Measurements from ENCODE around the gene C9orf43.
A peak's percentile ranks its signal among the peaks of the same experiment; 100 is the strongest.

Gene C9orf43

GRCh38 chr9:113387560-113388230 is 22.9 kb upstream of the C9orf43 start:
- Histone ChIP-seq H3K36me3 (ENCODE audit: insufficient read depth, low read length) (peaks cover 33% of the 10 kb centered on the region), H3K4me3 (ENCODE audit: low read length) (no peak overlapping the region), H3K9me3 (replicated peaks; ENCODE audit: low read length) (no peaks in the 10 kb centered on the region), H3K9ac (ENCODE audit: low read depth, low read length) (no peak overlapping the region), H3K4me2 (ENCODE audit: low read length) (no peak overlapping the region), H3K27me3 (ENCODE audit: control insufficient read depth, insufficient read depth, low read length) (no peaks in the 10 kb centered on the region), H3K4me1 (ENCODE audit: control insufficient read depth, insufficient read depth, low read length) (no peaks in the 10 kb centered on the region)

DNA sequence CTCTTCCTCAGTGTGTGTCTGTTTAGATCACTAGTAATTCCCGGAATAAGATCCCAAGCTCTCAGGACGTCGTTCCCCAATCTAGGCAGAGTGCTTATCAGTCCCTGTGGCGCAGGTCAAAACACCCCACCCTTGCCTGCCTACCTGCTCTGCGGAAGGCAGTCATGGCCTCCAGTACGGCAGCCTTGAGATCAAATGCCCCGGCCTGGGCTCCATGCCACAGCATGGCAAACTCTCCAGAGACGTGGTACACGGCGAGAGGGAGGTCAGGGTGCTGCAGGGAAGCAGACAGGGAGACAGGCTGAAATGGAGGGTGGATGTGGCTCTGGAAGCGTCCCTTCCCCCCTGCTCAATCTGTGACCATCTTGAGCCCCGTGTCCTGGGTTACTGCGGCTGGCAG is 21.7 kb upstream of the C9orf43 start:
- H3K9me3 ChIP-seq (replicated peaks; ENCODE audit: low read length), result no peaks in the 10 kb centered on the region
- H3K4me2 ChIP-seq (ENCODE audit: low read length), result no peak overlapping the region
- H3K4me1 ChIP-seq (ENCODE audit: control insufficient read depth, insufficient read depth, low read length), result no peaks in the 10 kb centered on the region
- H3K4me3 ChIP-seq (ENCODE audit: low read length), result no peak overlapping the region
- no peaks in the 10 kb centered on the region for H3K27me3 ChIP-seq (ENCODE audit: control insufficient read depth, insufficient read depth, low read length)
- H3K9ac ChIP-seq (ENCODE audit: low read depth, low read length), result no peak overlapping the region
- H3K36me3 ChIP-seq (ENCODE audit: insufficient read depth, low read length), result peaks cover 35% of the 10 kb centered on the region

GRCh38 chr9:113389451-113389850 is 21.1 kb upstream of the C9orf43 start:
- H3K36me3 ChIP-seq (ENCODE audit: insufficient read depth, low read length), result peaks cover 35% of the 10 kb centered on the region
- H3K4me3 ChIP-seq (ENCODE audit: low read length), result no peak overlapping the region

DNA sequence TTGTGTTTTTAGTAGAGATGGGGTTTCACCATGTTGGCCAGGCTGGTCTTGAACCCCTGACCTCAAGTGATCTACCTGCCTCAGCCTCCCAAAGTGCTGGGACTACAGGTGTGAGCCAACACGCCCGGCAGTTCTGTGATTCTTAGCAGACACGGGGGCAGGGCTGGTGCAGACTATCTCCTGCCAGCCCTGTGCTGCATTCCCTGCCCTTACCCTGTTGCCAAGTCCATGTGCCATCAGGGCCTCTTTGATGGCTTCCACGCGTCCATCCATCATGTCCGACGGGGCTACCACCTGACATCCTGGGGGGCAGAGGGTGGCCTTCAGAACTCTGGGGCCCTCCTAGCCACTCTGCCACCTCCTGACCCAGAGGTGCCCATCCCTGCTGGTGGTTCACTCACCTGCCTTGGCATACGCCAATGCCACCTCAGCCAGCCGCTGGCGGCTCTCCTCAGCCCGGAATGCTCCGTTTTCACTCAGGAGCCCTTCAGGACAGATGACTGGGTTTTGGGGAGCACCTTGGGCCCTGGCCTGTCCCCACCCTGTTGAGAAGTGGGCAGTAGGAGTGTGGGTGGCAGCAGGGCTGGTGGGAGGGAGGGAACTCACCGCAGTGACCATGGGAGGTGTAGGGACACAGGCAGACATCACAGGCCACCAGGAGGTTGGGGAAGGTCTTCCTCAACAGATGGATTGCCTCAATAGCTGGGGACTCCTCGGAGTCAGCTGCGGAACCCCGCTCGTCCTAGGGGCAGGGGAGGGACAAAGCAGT is 20.2 kb upstream of the C9orf43 start:
- no peaks in the 10 kb centered on the region for H3K4me1 ChIP-seq (ENCODE audit: control insufficient read depth, insufficient read depth, low read length)
- no peak overlapping the region for H3K4me2 ChIP-seq (ENCODE audit: low read length)
- H3K27me3 ChIP-seq (ENCODE audit: control insufficient read depth, insufficient read depth, low read length), result no peaks in the 10 kb centered on the region
- no peaks in the 10 kb centered on the region for H3K9me3 ChIP-seq (replicated peaks; ENCODE audit: low read length)
- peaks cover 40% of the 10 kb centered on the region for H3K36me3 ChIP-seq (ENCODE audit: insufficient read depth, low read length)
- no peak overlapping the region for H3K4me3 ChIP-seq (ENCODE audit: low read length)
- no peak overlapping the region for H3K9ac ChIP-seq (ENCODE audit: low read depth, low read length)

More at GRCh38 chr9:113389451-113389850, 21.1 kb upstream of the C9orf43 start:
- H3K4me1 ChIP-seq (ENCODE audit: control insufficient read depth, insufficient read depth, low read length), result no peaks in the 10 kb centered on the region
- no peaks in the 10 kb centered on the region for H3K9me3 ChIP-seq (replicated peaks; ENCODE audit: low read length)
- no peaks in the 10 kb centered on the region for H3K27me3 ChIP-seq (ENCODE audit: control insufficient read depth, insufficient read depth, low read length)
- no peak overlapping the region for H3K4me2 ChIP-seq (ENCODE audit: low read length)
- no peak overlapping the region for H3K9ac ChIP-seq (ENCODE audit: low read depth, low read length)

GRCh38 chr9:113391917-113392316 is 18.6 kb upstream of the C9orf43 start:
- Histone ChIP-seq H3K4me2 (ENCODE audit: low read length) (no peak overlapping the region), H3K4me3 (ENCODE audit: low read length) (no peak overlapping the region), H3K36me3 (ENCODE audit: insufficient read depth, low read length) (peaks cover 41% of the 10 kb centered on the region), H3K9ac (ENCODE audit: low read depth, low read length) (no peak overlapping the region), H3K9me3 (replicated peaks; ENCODE audit: low read length) (no peaks in the 10 kb centered on the region), H3K4me1 (ENCODE audit: control insufficient read depth, insufficient read depth, low read length) (no peaks in the 10 kb centered on the region), H3K27me3 (ENCODE audit: control insufficient read depth, insufficient read depth, low read length) (no peaks in the 10 kb centered on the region)

DNA sequence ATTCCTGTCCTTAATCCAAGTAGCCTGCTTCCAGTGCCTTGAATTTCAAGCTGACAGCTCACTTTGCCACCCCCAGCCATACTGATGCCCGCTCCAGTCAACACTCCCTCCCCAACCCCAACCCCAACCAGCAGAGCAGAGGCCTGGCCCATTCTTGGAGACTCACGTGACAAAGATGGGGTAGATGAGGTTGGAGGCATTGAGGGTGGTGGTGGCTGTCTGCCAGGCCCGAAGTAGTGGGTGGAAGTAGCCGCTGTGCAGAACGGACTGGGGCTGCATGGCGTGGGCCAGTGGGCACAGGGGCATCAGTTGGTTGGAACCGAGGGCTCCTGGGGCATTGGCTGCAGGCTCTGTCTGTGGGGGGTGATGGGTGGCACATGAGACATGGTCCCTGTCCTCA is 17.3 kb upstream of the C9orf43 start:
- Histone ChIP-seq H3K36me3 (ENCODE audit: insufficient read depth, low read length) (peaks cover 34% of the 10 kb centered on the region), H3K9ac (ENCODE audit: low read depth, low read length) (no peak overlapping the region), H3K4me1 (ENCODE audit: control insufficient read depth, insufficient read depth, low read length) (peaks cover 5% of the 10 kb centered on the region), H3K4me3 (ENCODE audit: low read length) (no peak overlapping the region), H3K27me3 (ENCODE audit: control insufficient read depth, insufficient read depth, low read length) (no peaks in the 10 kb centered on the region), H3K9me3 (replicated peaks; ENCODE audit: low read length) (no peaks in the 10 kb centered on the region), H3K4me2 (ENCODE audit: low read length) (no peak overlapping the region)

GRCh38 chr9:113395000-113395861 is 15.3 kb upstream of the C9orf43 start:
- Histone ChIP-seq H3K27me3 (ENCODE audit: control insufficient read depth, insufficient read depth, low read length) (no peaks in the 10 kb centered on the region), H3K9me3 (replicated peaks; ENCODE audit: low read length) (no peaks in the 10 kb centered on the region), H3K4me1 (ENCODE audit: control insufficient read depth, insufficient read depth, low read length) (peaks cover 17% of the 10 kb centered on the region), H3K4me2 (ENCODE audit: low read length) (no peak overlapping the region), H3K9ac (ENCODE audit: low read depth, low read length) (no peak overlapping the region), H3K4me3 (ENCODE audit: low read length) (no peak overlapping the region), H3K36me3 (ENCODE audit: insufficient read depth, low read length) (peaks cover 22% of the 10 kb centered on the region)

DNA sequence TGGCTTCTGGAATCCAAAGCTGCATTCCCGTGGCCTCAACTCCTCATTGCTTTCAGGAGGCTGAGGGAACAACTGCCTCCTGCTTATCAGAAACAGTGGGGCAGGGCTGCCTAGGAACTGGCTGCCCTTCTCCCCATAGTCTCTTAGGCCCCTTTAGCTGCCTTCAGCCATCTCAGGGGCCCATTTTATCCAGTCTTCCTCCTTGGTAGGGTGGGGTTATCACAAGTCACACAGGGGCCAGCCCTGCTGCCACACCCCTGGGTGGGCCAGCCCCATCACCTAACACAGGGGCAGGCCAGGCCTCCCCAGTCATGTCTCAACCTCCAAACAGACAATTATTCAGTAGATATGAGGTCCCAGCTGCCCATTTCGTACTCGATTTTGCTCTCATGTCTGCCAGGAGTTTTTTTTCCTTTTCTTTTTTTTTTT is 13.3 kb upstream of the C9orf43 start:
- Histone ChIP-seq H3K27me3 (ENCODE audit: control insufficient read depth, insufficient read depth, low read length) (no peaks in the 10 kb centered on the region), H3K4me3 (ENCODE audit: low read length) (no peak overlapping the region), H3K9me3 (replicated peaks; ENCODE audit: low read length) (no peaks in the 10 kb centered on the region), H3K4me2 (ENCODE audit: low read length) (no peak overlapping the region), H3K36me3 (ENCODE audit: insufficient read depth, low read length) (peaks cover 8% of the 10 kb centered on the region), H3K4me1 (ENCODE audit: control insufficient read depth, insufficient read depth, low read length) (peaks cover 25% of the 10 kb centered on the region), H3K9ac (ENCODE audit: low read depth, low read length) (no peak overlapping the region)

- H3K9ac ChIP-seq (ENCODE audit: low read depth, low read length), result peak overlapping the region; percentile 4
- peak overlapping the region; percentile 18 for H3K4me2 ChIP-seq (ENCODE audit: low read length)
- H3K9me3 ChIP-seq (replicated peaks; ENCODE audit: low read length), result no peaks in the 10 kb centered on the region
- no peaks in the 10 kb centered on the region for H3K27me3 ChIP-seq (ENCODE audit: control insufficient read depth, insufficient read depth, low read length)
- peaks cover 5% of the 10 kb centered on the region for H3K36me3 ChIP-seq (ENCODE audit: insufficient read depth, low read length)
- H3K4me3 ChIP-seq (ENCODE audit: low read length), result no peak overlapping the region
- H3K4me1 ChIP-seq (ENCODE audit: control insufficient read depth, insufficient read depth, low read length), result peaks cover 25% of the 10 kb centered on the region
Observed at GRCh38 chr9:113398796-113399195, 11.8 kb upstream of the C9orf43 start.

- Histone ChIP-seq H3K9ac (ENCODE audit: low read depth, low read length) (no peak overlapping the region), H3K4me1 (ENCODE audit: control insufficient read depth, insufficient read depth, low read length) (peaks cover 25% of the 10 kb centered on the region), H3K36me3 (ENCODE audit: insufficient read depth, low read length) (peaks cover 5% of the 10 kb centered on the region), H3K4me2 (ENCODE audit: low read length) (peak overlapping the region; percentile 94), H3K27me3 (ENCODE audit: control insufficient read depth, insufficient read depth, low read length) (no peaks in the 10 kb centered on the region), H3K9me3 (replicated peaks; ENCODE audit: low read length) (no peaks in the 10 kb centered on the region), H3K4me3 (ENCODE audit: low read length) (no peak overlapping the region)
Observed at GRCh38 chr9:113399646-113400200, 10.8 kb upstream of the C9orf43 start.
